SU-DHL-6 (cell line): ENCODE measurements around the gene STRA6.

Source experiments
- H2AFZ ChIP-seq: fragments of 200-600 bp; sonication (generic); 2 replicates; pipeline ENCODE4 v1.6.1; 2014; ENCODE audit warnings: low read depth, mild to moderate bottlenecking, moderate library complexity, mixed read lengths, antibody characterized with exemption, low read length; ENCODE audit not compliant: severe bottlenecking
- H3F3A ChIP-seq: fragments of 200-600 bp; shearing (Covaris generic); 2 replicates; pipeline ENCODE4 v1.6.0; 2016; ENCODE audit warnings: antibody characterized with exemption, mild to moderate bottlenecking; ENCODE audit not compliant: insufficient read depth
- H3K27ac ChIP-seq: fragments of 200-600 bp; sonication (generic); 2 replicates; pipeline ENCODE4 v1.5.1; 2016; ENCODE audit warnings: low read depth, mild to moderate bottlenecking, low read length, moderate library complexity, mixed read lengths
- H3K27me3 ChIP-seq: fragments of 200-600 bp; sonication (generic), shearing (Covaris generic); 2 replicates; pipeline ENCODE4 v1.6.0; 2014; ENCODE audit warnings: mild to moderate bottlenecking, low read length
- H3K36me3 ChIP-seq: fragments of 200-600 bp; sonication (generic); 2 replicates; pipeline ENCODE4 v1.6.1; 2014; ENCODE audit warnings: mild to moderate bottlenecking, low read length, mixed read lengths
- H3K4me2 ChIP-seq: fragments of 300-600, 200-600 bp; shearing (Covaris generic), sonication (generic); 2 replicates; pipeline ENCODE4 v1.6.0; 2014; ENCODE audit warnings: low read length, low read depth, mild to moderate bottlenecking; ENCODE audit not compliant: poor library complexity, severe bottlenecking
- H3K4me3 ChIP-seq: fragments of 200-600 bp; sonication (generic); 2 replicates; pipeline ENCODE4 v1.5.1; 2014; ENCODE audit warnings: antibody characterized with exemption, low read length, mild to moderate bottlenecking, mixed read lengths; ENCODE audit not compliant: insufficient read depth, poor library complexity, severe bottlenecking
- H3K79me2 ChIP-seq: fragments of 200-600 bp; sonication (generic); 2 replicates; pipeline ENCODE4 v1.6.1; 2014; ENCODE audit warnings: mild to moderate bottlenecking, low read length, moderate library complexity; ENCODE audit not compliant: insufficient read depth
- H3K9ac ChIP-seq: fragments of 200-600 bp; sonication (generic); 2 replicates; pipeline ENCODE4 v1.7.0; 2014; ENCODE audit warnings: mild to moderate bottlenecking, low read length
- H3K9me2 ChIP-seq: fragments of 200-600 bp; sonication (generic); replicated peaks from 2 replicates; pipeline ENCODE4 v1.6.1; 2014; ENCODE audit warnings: low read length; ENCODE audit not compliant: insufficient read depth
- H3K9me3 ChIP-seq: fragments of 200-600 bp; sonication (generic); 2 replicates; pipeline ENCODE4 v1.6.1; 2014; ENCODE audit warnings: low read length, mixed read lengths; ENCODE audit not compliant: insufficient read depth
- H4K20me1 ChIP-seq: fragments of 200-600 bp; sonication (generic); 2 replicates; pipeline ENCODE4 v1.6.1; 2014; ENCODE audit warnings: low read depth, mild to moderate bottlenecking, antibody characterized with exemption, low read length, moderate library complexity, mixed read lengths
- EZH2phosphoT487 ChIP-seq: fragments of 200-600 bp; sonication (generic), shearing (Covaris generic); conservative IDR thresholded peaks from 2 replicates; pipeline ENCODE4 v1.6.1; 2018; ENCODE audit warnings: mild to moderate bottlenecking, antibody characterized with exemption, low read length, moderate library complexity, mixed read lengths
- TF ChIP-seq, protein P1 (sequence below): fragments of 200-600 bp; sonication (generic); IDR thresholded peaks from one replicate; pipeline ENCODE4 v1.5.1; 2017; ENCODE audit warnings: antibody characterized with exemption, mild to moderate bottlenecking, low read length, moderate library complexity; ENCODE audit not compliant: insufficient read depth, poor library complexity, severe bottlenecking

Gene STRA6

DNA sequence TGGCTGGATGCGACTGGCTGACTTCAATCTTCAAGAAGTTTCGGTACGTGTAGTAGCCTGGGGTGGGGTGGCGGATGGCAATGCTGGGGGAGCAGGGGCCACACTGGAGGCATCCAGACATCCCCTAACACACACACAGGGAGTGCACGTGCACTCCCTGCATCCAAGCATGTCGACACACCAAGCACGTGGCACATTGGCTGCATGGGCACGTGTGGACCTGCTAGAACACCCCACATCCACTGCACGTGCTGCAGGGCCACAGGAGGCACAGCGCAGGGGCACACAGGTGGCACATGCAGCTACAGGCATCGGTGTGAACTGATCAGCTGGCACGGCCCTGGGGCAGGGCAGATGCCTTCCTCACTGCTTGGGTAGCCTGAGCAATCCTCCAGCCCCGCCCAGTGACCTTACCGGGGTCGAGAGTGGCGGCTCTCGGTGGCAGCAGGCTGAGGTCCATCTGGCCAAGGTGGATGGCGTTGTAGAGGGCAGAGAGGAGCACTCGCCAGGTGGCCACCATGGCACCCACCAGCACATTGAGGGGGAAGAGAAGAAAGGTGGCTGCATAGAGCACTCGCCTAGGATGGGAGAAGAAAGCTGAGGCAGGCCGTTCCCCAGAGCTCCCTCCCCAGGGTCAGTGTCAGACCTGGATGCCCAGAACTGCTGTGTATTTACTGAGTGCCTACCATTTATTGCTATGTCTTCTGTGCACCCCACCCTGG, 21.5 kb downstream of the STRA6 start:
- TF ChIP-seq, protein P1, sequence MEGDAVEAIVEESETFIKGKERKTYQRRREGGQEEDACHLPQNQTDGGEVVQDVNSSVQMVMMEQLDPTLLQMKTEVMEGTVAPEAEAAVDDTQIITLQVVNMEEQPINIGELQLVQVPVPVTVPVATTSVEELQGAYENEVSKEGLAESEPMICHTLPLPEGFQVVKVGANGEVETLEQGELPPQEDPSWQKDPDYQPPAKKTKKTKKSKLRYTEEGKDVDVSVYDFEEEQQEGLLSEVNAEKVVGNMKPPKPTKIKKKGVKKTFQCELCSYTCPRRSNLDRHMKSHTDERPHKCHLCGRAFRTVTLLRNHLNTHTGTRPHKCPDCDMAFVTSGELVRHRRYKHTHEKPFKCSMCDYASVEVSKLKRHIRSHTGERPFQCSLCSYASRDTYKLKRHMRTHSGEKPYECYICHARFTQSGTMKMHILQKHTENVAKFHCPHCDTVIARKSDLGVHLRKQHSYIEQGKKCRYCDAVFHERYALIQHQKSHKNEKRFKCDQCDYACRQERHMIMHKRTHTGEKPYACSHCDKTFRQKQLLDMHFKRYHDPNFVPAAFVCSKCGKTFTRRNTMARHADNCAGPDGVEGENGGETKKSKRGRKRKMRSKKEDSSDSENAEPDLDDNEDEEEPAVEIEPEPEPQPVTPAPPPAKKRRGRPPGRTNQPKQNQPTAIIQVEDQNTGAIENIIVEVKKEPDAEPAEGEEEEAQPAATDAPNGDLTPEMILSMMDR, result no peak
- TF ChIP-seq EZH2phosphoT487, result no peak
- no peaks in the 10 kb centered on the region for H3K36me3 ChIP-seq
- no peak overlapping the region for H3K9ac ChIP-seq
- no peaks in the 10 kb centered on the region for H3F3A ChIP-seq
- no peaks in the 10 kb centered on the region for H3K27me3 ChIP-seq
- no peaks in the 10 kb centered on the region for H3K9me3 ChIP-seq
- H2AFZ ChIP-seq, result no peak overlapping the region
- no peaks in the 10 kb centered on the region for H4K20me1 ChIP-seq
- H3K4me2 ChIP-seq, result no peak overlapping the region
- no peaks in the 10 kb centered on the region for H3K79me2 ChIP-seq
- H3K9me2 ChIP-seq, result no peaks in the 10 kb centered on the region
- H3K27ac ChIP-seq, result no peak overlapping the region
- H3K4me3 ChIP-seq, result no peak overlapping the region

DNA sequence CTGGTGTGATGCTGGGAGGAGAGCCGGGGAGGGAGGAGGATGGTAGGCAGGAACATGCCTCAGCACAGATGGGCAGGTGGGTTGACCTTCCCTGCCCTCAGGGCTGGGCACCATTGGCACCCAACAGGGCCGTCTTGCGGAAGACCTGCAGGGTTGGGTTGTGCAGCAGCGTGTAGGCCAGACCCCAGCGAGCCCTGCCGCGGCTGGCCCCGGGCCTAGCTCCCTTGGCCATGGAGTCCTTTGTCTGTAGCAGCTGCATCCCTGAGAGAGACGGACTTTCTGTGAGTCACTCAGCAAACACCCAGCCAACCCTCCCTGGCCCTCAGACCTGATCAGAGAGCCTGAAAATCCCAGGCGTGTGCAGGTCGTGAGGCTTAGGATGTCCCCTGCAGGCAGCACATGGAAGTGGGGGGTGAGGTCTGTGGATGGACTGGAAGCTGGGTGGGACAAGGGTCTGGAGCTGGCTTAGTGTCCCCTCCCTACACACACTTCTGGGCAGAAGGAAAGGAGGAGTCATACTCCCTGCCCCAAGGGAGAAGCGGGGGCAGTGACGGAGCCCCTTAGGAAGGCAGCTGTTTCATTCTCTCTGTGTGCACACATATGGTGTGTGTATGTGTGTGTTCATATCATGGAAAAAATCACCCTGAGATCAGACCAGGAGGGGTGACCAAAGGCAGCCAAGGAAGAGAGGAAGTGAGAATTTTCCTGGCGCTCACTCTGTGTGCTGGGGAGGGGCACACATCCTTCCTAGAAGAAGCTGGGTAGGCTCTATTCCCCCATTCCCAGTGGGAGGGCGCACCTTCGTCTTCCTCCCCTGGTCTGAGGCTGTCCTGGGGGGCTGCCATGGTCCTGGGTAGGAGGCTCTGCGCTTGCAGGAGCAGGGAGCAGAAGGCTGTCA, 22.4 kb downstream of the STRA6 start:
- TF ChIP-seq EZH2phosphoT487, result no peak
- TF ChIP-seq, protein P1, result no peak
- Histone ChIP-seq H3K9ac (no peak overlapping the region), H3K9me2 (no peaks in the 10 kb centered on the region), H2AFZ (no peak overlapping the region), H3K79me2 (no peaks in the 10 kb centered on the region), H4K20me1 (no peaks in the 10 kb centered on the region), H3F3A (no peaks in the 10 kb centered on the region), H3K9me3 (no peaks in the 10 kb centered on the region), H3K36me3 (no peaks in the 10 kb centered on the region), H3K27me3 (no peaks in the 10 kb centered on the region), H3K4me3 (no peak overlapping the region), H3K27ac (no peak overlapping the region), H3K4me2 (no peak overlapping the region)

DNA sequence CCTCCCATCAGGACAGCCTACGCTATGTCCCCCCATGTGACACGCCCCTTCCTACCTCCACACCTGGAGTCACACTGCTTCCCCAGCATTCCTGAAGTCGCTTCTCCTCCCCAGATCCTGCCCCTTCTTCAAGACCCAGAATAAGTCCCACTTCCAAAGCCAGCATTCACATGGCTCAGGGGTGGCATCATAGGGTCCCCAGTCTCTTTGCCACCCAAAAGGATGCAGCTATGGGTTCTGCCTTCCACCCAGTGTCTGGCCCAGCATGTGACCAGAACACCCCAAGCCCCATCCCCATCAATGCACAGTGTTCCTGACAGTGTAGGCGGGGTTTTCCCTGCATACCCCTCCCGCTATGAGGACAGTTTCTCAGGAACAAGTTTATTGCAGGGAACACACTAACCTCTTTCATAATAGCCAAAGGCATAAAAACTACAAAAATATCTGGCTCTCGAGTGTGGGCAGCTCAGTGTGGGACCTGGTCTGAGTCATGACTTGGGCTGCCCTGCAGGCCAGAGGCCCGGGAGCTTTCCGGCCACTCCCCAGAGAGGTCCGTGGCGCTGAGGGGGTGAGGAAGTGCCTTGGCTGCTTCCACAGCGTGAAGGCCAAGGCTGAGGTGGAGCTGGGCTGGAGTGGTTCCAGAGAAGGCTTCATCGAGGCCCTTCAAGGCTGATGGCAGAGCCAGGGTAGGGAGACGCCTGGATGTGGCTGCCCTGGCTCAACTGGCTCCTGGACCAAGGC, 23.3 kb downstream of the STRA6 start:
- Histone ChIP-seq H3K9me2 (no peaks in the 10 kb centered on the region), H3K27me3 (no peaks in the 10 kb centered on the region), H3K4me2 (no peak overlapping the region), H3F3A (no peaks in the 10 kb centered on the region), H3K9me3 (no peaks in the 10 kb centered on the region), H2AFZ (no peak overlapping the region), H3K79me2 (no peaks in the 10 kb centered on the region), H3K4me3 (no peak overlapping the region), H3K27ac (no peak overlapping the region), H3K9ac (no peak overlapping the region), H4K20me1 (no peaks in the 10 kb centered on the region), H3K36me3 (no peaks in the 10 kb centered on the region)
- TF ChIP-seq EZH2phosphoT487, result no peak
- TF ChIP-seq, protein P1, result no peak
